Caki2 (cell line): ENCODE measurements around the gene VSTM2L. TPM values are rescaled to one million over a fixed set of nuclear protein-coding genes. Genes with fewer than 3 reads are reported as not detected.

Experiments
- DNase-seq: peaks from one replicate; pipeline ENCODE4 v3.0.0-alpha.2; 2015; ENCODE audit warnings: low read depth
- in situ Hi-C: cut with HindIII; loops from 2 replicates; pipeline ENCODE4 v1.10.0; 2016; ENCODE audit warnings: low sequenced_read_pairs, low pct_unique_long_range_greater_than_20kb, mixed read lengths
- total RNA-seq: library from RNA; depleted of rRNA; stranded (reverse); fragments of >200 nt; shearing (Covaris generic); gene quantifications from 2 replicates; pipeline ENCODE4 v1.2.3, GENCODE V29; 2014; ENCODE audit warnings: low replicate concordance

Gene VSTM2L
- total RNA-seq, 1 experiment from 2014 or later = not detected

DNA sequence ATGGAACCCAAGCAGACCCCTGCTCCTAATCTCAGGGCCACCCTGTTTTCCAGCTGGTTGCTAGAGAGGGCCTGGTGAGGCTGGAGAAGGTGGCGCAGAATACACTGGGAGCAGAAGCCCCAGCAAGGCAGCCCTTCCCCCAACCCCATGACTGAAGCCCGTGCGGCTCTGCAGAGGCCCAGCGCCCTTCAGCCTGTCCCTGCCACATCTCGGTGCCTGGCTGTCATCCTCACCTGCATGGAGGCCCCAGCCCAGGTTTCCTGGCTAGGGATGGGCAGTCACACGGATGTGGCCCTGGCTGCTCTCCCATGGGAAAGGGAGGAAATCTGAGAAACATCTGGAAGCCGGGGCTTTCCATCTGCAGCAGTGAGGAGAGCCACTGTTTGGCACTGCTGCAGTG lies 26.1 kb upstream of the VSTM2L start:
- in situ Hi-C loops = no loop called here

DNA sequence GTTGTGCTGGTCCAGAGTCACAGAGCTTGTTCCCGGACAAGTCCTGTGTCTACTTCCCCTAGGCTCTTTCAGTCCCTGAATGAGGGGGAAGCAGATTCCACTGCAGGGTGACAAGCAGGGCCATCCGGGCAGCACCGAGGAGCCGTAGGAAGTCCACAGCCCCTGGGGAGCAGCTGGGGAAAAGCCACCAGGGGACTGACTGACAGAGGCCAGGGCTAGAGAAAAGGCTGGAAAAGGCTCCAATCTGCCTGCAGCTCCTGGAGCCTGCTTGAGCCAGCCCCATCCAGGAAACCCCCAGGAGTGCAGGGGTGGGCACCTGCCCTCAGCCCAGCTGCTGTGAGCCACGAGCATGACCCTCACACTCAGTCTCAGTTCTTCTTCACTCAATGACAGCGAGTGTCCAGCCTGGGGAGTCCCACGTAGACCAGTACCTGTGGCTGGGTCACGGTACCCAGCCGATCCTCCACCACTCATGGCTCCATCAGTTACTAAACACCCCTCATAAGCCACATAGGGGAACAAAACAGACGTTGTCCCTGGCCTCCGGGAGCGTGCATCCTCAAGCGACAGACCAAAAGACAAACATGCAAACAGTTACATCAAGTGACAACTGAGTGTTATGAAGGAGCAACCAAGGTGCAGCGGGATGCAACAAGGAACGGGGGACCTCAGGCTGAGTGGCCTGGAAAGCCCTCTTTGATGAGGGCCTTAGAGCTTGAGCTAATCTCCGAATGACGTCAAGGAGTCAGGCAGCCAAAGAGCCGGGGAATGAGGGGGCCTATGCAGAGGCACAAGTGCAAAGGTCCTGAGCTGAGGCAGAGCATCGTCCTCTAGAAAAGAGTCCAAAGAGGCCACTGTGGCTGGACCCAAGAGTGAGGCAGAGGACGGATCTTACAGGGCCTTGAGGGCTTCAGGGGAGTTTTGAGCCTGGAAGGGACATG lies 24.8 kb upstream of the VSTM2L start:
- no peak for DNase-seq
- in situ Hi-C loops = no loop called here

More for the DNA sequence above, 26.1 kb upstream of the VSTM2L start:
- no peak for DNase-seq

DNA sequence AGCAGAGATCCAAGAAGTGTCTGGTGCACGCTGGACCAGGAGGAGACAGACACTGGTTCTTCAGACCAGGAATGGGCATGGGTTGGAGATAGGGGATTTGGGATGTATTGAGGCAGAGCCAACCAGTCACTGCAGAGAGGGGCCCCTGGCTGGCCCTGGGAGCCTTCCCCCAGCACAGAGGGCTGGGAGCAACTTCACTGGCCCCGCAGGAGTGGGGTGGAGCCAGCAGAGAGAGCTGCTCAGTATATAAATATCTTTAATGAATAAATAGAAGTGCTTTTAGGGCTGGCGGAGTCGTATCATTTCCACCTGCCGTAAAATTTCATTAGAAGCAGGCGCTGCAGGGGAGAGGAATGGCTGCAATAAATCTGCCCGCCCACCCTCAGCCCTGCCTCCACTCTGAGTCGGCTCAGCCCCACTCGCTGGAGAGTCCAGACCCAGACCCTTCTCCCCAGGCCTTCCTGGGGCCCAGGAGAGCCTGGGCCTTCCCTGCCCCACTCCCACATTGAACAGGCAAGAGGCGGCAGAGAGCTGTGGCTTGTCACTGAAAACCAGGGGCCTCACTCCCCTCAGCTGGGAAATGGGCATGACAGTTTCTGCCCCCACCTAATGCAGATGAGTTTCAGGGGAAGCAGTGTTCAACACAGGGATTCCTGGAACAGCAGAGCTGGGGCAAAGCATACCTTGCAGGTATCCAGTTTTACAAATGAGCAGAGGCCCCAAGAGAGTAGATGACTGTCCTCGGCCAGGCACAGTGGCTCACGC lies 23.9 kb upstream of the VSTM2L start:
- no peak for DNase-seq
- in situ Hi-C loops = no loop called here

GRCh38 chr20:37879843-37880242 lies 23.1 kb upstream of the VSTM2L start:
- DNase-seq = no peak
- in situ Hi-C loops = no loop called here

DNA sequence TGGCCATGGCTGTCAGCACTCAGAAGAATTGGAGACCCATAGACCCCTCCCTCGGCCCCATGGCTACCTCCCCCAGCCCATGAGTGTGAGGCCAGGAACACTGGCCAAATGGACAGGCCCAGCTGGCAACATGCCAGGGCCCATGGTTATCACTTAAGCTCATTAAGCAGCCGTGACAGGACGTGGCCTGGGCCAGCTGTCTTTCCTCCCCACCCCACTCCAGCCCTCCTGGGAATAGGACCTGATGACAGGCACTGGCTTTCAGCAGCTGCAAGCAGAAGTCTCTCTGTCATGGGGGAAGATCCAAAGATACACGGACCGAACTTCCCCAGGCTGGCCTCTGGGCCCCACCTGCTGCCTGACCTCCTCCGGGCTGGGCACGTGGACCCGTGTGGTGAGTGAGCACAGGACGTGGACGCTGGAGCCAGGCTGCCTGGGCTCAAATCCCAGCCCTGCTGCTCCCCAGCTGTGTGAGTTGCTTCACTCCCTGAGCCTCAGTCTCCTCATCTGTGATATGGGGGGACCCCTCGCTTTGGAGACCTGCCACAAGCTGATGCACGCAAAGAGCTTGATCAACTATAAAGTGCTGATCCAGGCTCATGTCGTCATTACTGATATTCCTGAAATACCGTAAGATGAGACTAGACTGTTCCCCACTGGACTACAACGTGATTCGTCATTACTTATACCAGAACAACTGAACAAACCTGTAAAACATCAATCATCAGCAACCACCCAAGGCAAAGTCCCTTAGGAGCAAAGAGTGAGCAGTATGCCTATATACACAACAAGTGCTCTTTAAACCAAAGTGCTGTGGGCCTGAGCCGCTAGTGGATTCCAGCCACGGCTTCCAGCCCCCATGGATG lies 22.0 kb upstream of the VSTM2L start:
- in situ Hi-C loops = no loop called here
- DNase-seq = no peak

- no peak for DNase-seq
- in situ Hi-C loops = no loop called here
These were observed 21.2 kb upstream of the VSTM2L start for GRCh38 chr20:37881601-37882343.

- in situ Hi-C loops = no loop called here
- no peak for DNase-seq
These were observed 19.8 kb upstream of the VSTM2L start for GRCh38 chr20:37882961-37883712.

DNA sequence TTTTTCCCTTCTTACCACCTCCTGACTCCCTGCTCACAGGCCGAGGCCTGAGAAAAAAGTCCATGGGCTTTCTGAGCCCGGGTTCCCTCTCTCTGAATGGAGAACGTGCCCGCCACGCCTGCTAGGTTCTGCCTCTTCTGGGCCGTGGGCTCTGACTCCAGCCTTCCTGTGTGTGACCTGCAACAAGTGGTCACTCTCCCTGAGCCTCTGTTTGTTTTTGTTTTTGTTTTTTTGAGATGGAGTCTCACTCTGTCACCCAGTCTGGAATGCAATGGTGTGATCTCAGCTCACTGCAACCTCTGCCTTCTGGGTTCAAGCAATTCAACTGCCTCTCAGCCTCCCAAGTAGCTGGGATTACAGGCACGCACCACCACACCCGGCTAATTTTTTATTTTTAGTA lies 17.9 kb upstream of the VSTM2L start:
- in situ Hi-C loops = no loop called here
- DNase-seq = no peak

DNA sequence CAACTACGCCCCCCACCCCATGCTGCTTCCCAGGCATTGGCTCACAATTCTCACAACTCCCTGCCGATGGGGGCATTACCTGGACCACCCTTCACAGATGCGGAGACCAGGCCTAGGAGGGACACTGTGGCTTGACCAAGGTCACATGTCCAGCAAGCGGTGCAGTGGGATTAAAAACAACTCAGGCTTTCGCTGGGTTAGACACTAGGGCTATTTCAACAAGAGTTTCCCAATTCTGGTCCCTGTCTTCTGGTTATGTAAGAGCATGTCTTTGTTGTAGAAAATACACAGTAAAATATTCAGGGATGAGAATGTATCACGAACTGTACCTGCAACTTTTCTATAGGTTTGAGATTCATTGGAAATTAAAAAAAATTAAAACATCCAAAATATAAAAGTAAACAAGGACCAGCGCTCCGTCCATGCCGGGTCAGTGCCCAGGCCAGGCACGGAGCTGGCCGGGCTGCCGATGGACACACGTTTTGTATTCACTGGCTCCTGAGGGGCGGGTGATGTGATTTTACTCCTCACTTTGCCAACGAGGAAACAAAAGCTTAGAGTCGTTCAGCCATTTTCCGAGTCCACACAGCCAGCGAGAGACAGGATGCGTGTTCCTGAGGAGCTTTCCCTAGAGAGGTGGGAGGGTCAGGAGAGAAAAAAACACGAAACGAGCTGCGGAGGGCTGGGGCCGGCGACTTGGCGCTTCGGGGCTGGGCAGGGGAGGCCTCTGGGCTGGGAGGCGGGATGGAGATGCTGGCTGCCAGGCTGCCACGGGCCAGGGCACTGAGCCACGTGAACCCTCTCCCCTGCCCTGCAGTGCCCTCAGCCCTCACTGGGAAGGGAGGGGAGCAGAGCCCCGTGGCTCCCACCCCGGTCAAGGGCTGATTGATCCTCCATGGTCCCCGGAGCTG lies 17.1 kb upstream of the VSTM2L start:
- in situ Hi-C loops = no loop called here

GRCh38 chr20:37886851-37887297 lies 16.1 kb upstream of the VSTM2L start:
- DNase-seq = no peak
- in situ Hi-C loops = no loop called here

More for the DNA sequence above, 17.1 kb upstream of the VSTM2L start:
- no peak for DNase-seq

GRCh38 chr20:37888641-37889040 lies 14.3 kb upstream of the VSTM2L start:
- in situ Hi-C loops = no loop called here

DNA sequence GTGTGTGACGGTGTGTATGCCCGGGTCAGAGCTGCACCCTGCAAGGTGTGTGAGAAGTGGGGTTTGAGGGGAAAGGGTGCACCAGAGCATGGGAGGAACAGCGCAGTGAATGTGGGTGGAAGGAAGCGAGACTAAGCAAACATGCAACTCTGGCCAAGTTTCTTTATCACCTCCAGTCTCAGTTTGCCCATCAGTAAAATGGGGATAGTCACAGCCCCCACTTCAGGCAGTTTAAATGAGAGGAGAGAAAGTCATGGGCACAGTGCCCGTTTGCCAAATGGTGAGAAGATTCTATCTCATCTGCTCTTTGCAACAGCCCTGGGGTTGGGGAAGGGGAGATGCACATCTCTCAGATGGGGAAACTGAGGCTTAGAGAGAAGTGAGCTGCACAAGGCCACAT lies 12.8 kb upstream of the VSTM2L start:
- DNase-seq = no peak
- in situ Hi-C loops = no loop called here

More at GRCh38 chr20:37888641-37889040, 14.3 kb upstream of the VSTM2L start:
- no peak for DNase-seq

DNA sequence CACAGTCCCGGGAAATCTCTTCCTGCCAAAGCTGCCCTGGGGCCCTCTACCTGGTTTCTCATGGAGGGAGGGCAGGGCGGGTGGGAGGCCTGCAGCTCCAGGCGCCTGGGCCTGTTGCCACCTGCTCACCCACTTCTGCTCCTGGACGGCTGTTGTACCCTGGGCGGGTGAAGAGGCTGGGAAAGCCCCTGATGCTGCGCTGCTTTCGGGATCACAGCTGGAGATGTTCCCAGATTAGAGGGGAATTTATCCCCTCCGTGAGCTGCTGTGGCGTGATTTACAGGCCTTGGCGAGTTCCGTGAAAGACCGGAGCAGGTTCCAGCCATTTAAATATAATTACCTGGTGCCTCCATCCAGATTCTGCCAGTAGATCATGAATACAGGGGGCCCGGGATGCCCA lies 12.3 kb upstream of the VSTM2L start:
- DNase-seq = no peak
- in situ Hi-C loops = no loop called here

DNA sequence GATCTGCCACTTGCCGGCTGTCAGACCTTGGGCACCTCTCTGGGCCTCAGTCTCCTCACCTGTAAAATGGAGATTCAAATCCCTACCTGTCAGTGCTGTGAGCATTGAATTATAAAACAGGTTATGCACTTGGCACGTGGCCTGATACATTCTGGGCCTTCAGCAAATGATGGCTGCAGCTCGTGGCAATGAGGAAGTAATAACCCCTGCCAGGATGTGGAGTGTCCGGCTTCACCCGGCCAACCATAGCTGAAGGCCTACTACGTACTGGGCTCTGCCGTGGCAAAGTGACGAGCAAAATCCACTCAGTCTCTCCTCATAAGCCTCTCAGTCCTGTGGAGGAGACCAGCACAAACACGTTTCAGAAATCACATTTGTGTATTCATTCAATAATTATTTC lies 10.9 kb upstream of the VSTM2L start:
- in situ Hi-C loops = no loop called here
- DNase-seq = no peak

DNA sequence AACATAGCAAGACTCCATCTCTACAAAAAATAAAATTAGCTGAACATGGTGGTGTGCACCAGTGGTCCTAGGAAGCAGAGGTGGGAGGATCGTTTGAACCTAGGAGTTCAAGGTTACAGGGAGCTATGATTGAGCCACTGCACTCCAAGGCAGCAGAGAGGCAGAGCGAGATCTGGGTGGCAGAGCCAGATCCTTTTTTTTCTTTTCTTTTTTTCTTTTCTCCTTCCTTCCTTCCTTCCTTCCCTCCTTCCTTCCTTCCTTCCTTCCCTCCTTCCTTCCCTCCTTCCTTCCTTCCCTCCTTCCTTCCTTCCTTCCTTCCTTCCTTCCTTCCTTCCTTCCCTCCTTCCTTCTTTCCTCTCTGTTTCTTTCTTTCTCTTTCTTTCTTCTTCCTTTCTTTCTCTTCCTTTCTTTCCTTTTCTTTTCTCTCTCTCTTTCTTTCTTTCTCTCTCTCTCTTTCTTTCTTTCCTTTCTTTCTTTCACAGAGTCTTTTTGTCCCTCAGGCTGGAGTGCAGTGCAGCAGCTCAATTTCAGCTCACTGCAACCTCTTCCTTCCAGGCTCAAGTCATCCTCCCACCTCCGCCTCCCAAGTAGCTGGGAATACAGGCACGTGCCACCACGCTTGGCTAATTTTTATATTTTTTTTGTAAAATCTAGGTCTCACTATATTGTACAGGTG lies 9.2 kb upstream of the VSTM2L start:
- no peak for DNase-seq
- in situ Hi-C loops = no loop called here

DNA sequence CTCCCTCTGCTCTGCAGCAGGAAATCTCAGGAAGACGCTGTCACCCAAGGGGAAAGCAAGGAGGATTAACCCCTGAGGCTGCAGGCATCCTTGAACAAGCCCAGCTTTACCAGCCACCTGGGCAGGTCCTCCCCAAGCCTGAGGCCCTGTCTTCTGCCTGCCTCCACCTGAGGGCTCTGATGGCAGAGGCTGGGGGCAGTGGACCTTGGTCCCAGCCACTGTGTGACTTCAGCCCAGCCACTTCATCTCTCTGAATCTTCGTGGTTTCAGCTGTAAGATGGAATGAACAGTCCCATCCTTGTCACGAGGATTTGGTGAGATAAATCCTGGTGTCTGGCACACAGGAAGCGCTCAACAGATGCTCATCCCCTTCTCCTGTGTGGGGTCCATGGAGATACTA lies 8.5 kb upstream of the VSTM2L start:
- in situ Hi-C loops = no loop called here
- no peak for DNase-seq
